Measurements from ENCODE around the gene ATOX1. TPM values are rescaled to one million over a fixed set of nuclear protein-coding genes. Genes with fewer than 3 reads are reported as not detected.

Gene ATOX1
- total and polyA plus RNA-seq, 2 of the 8 experiments (the other 6 are each of a cell fraction or from before 2014, with no cell fraction given): 79.9 to 232 TPM

GRCh38 chr5:151738125-151738848 is 20.1 kb downstream of the ATOX1 start (continued):
- TF ChIP-seq CHD2 (IDR thresholded peaks at IDR 0.05; ENCODE audit: low read length) (no peak), SP1 (IDR thresholded peaks at IDR 0.05; ENCODE audit: low read depth, low read length) (no peak)

Data from H1 (cell line).